Upper lobe of left lung (tissue), 6 donors: ENCODE measurements around the gene ATP6V1G2. TPM values are rescaled to one million over a fixed set of nuclear protein-coding genes. Genes with fewer than 3 reads are reported as not detected.

ENCODE experiments used
- ATAC-seq, 2 donors: fragments of 200-7000 bp; cut with Tn5 transposase; one replicate each; pipeline ENCODE4 v1.9.1; 2022; ENCODE audit warnings: mild to moderate bottlenecking in 2 of 2, moderate library complexity in 2 of 2; ENCODE audit not compliant: low FRiP score in 2 of 2
- DNase-seq, 2 donors: peaks; one replicate each; pipeline ENCODE4 v3.0.0-alpha.2; 2019 to 2020
- H3K27ac ChIP-seq, 4 donors: fragments of 200-600 bp; sonication (generic); one replicate each; pipeline ENCODE4 v1.5.1; 2016 to 2019
- H3K27me3 ChIP-seq, 4 donors: fragments of 200-600 bp; sonication (generic); one replicate each; pipeline ENCODE4 v1.5.1; 2017 to 2019
- H3K36me3 ChIP-seq, 4 donors: fragments of 200-600 bp; sonication (generic); one replicate each; pipeline ENCODE4 v1.5.1; 2016 to 2019
- H3K4me1 ChIP-seq, 4 donors: fragments of 200-600 bp; sonication (generic); one replicate each; pipeline ENCODE4 v1.5.1; 2018 to 2019
- H3K4me3 ChIP-seq, 4 donors: fragments of 200-600 bp; sonication (generic); one replicate each; pipeline ENCODE4 v1.5.1; 2017 to 2019; ENCODE audit warnings: mild to moderate bottlenecking in 2 of 4, moderate library complexity in 1 of 4
- H3K9me3 ChIP-seq, 4 donors: fragments of 200-600 bp; sonication (generic); one replicate each; pipeline ENCODE4 v1.5.1; 2018 to 2019
- CTCF ChIP-seq, 6 experiments: fragments of 450-650 bp in 4 of 6; fragments of 200-600 bp in 2 of 6; sonication (generic) in 2 of 6; IDR thresholded peaks; one replicate each; pipeline ENCODE4 v1.5.1; 2016 to 2019; ENCODE audit warnings: antibody characterized with exemption in 6 of 6
- EP300 ChIP-seq, 4 donors: sonication (generic); formaldehyde crosslinking; IDR thresholded peaks; one replicate each; pipeline ENCODE4 v1.5.1; 2017; ENCODE audit warnings: antibody characterized with exemption in 4 of 4, control low read depth in 2 of 4
- POLR2A ChIP-seq, 4 donors: fragments of 450-650 bp; IDR thresholded peaks; one replicate each; pipeline ENCODE4 v1.5.1; 2016 to 2017; ENCODE audit warnings: antibody characterized with exemption in 4 of 4, mild to moderate bottlenecking in 2 of 4
- POLR2AphosphoS5 ChIP-seq, 2 donors: sonication (generic); formaldehyde crosslinking; IDR thresholded peaks; one replicate each; pipeline ENCODE4 v1.5.1; 2017; ENCODE audit warnings: antibody characterized with exemption in 2 of 2
- WGBS, 2 donors: methylation state at CpG; one replicate each; pipeline ENCODE4 v1.1.5; 2017 to 2018; 5-methylcytosine and 5-hydroxymethylcytosine counted together
- total RNA-seq, 6 donors: library from RNA; depleted of rRNA in 4 of 6; stranded (reverse); fragments of >200 nt in 4 of 6; gene quantifications; one replicate each; pipeline versions ENCODE4 v1.1.0 to v1.2.1, GENCODE V29; 2016 to 2021
- donor health status: DM: no; HTN: no; CAD: no; lungs with moderate emphysema.
- donor health status: DM: no; HTN: yes; CAD: no; lungs with severe emphysema.

Gene ATP6V1G2
- total RNA-seq, 6 donors from 2014 or later, result 0.55 to 2.0 (median 1.1) TPM

GRCh38 chr6:31575952-31576685 is 29.7 kb upstream of the ATP6V1G2 start:
- 65 to 69% methylated on average over 8 of the region's 8 CpGs for WGBS, 2 donors

GRCh38 chr6:31575335-31575901 is 29.0 kb upstream of the ATP6V1G2 start, which contains the start of gene TNF:
TSS of gene TNF (plus strand) at chr6:31575565. CDS start at chr6:31575742, 177 bp downstream.
- H3K9me3 ChIP-seq, result no peaks in the 10 kb centered on the region
- peaks cover under 1 to 7% (median 2%) of the 10 kb centered on the region in 4 donors for H3K4me1 ChIP-seq
- H3K4me3 ChIP-seq, result peak within 1 kb of the TSS in 3 of 4 donors; percentile 35 to 53 (median 43)
- 47 to 57% methylated on average over 13 to 19 of the region's 19 CpGs for WGBS, 2 donors
- peak in 1 of 2 donors; percentile 85 for ATAC-seq
- no peaks in the 10 kb centered on the region for H3K27me3 ChIP-seq
- peak within 1 kb of the TSS in 3 of 4 donors; percentile 40 to 81 (median 73) for H3K27ac ChIP-seq
- peak in 1 of 2 donors; percentile 62 for DNase-seq
- H3K36me3 ChIP-seq, result no peaks in the 10 kb centered on the region
- TF ChIP-seq POLR2AphosphoS5 (IDR thresholded peaks at IDR 0.05) (peak; percentile 34 to 73), EP300 (IDR thresholded peaks at IDR 0.05) (no peak), POLR2A (IDR thresholded peaks at IDR 0.05) (peak in 1 of 4 donors; percentile 72), CTCF (IDR thresholded peaks at IDR 0.05) (no peak)

More at GRCh38 chr6:31575952-31576685, 29.7 kb upstream of the ATP6V1G2 start:
- Histone ChIP-seq H3K4me3 (peak overlapping the region in 3 of 4 donors; percentile 35 to 53 (median 43)), H3K4me1 (peaks cover 3 to 7% (median 5%) of the 10 kb centered on the region in 4 donors), H3K27me3 (no peaks in the 10 kb centered on the region), H3K27ac (peak overlapping the region in 3 of 4 donors; percentile 40 to 81 (median 73)), H3K36me3 (no peaks in the 10 kb centered on the region), H3K9me3 (no peaks in the 10 kb centered on the region)
- no peak for ATAC-seq
- no peak for DNase-seq
- TF ChIP-seq CTCF (IDR thresholded peaks at IDR 0.05), result no peak
- TF ChIP-seq POLR2AphosphoS5 (IDR thresholded peaks at IDR 0.05), result no peak
- no peak for TF ChIP-seq EP300 (IDR thresholded peaks at IDR 0.05)
- TF ChIP-seq POLR2A (IDR thresholded peaks at IDR 0.05), result no peak

GRCh38 chr6:31574106-31575061 is 28.0 kb upstream of the ATP6V1G2 start:
- Histone ChIP-seq H3K36me3 (no peaks in the 10 kb centered on the region), H3K27me3 (no peaks in the 10 kb centered on the region), H3K4me3 (no peak overlapping the region), H3K9me3 (no peaks in the 10 kb centered on the region), H3K27ac (peak overlapping the region in 2 of 4 donors; percentile 8 to 81), H3K4me1 (peaks cover 0 to 7% (median 0%) of the 10 kb centered on the region in 4 donors)
- WGBS, 2 donors, result 83 to 87% methylated on average over 14 of the region's 14 CpGs
- TF ChIP-seq EP300 (IDR thresholded peaks at IDR 0.05) (no peak), POLR2AphosphoS5 (IDR thresholded peaks at IDR 0.05) (no peak), CTCF (IDR thresholded peaks at IDR 0.05) (no peak), POLR2A (IDR thresholded peaks at IDR 0.05) (no peak)
- ATAC-seq, result no peak
- DNase-seq, result no peak

GRCh38 chr6:31573239-31574105 is 27.1 kb upstream of the ATP6V1G2 start:
- no peaks in the 10 kb centered on the region for H3K9me3 ChIP-seq
- H3K27ac ChIP-seq, result peak overlapping the region in 1 of 4 donors; percentile 6
- DNase-seq (no peak), ATAC-seq (no peak)
- no peaks in the 10 kb centered on the region for H3K27me3 ChIP-seq
- TF ChIP-seq POLR2AphosphoS5 (IDR thresholded peaks at IDR 0.05) (no peak), CTCF (IDR thresholded peaks at IDR 0.05) (no peak), POLR2A (IDR thresholded peaks at IDR 0.05) (no peak)
- 88 to 94% methylated on average over 9 of the region's 9 CpGs for WGBS, 2 donors
- H3K4me1 ChIP-seq, result peaks cover 0 to 7% (median 0%) of the 10 kb centered on the region in 4 donors
- no peak overlapping the region for H3K4me3 ChIP-seq
- no peaks in the 10 kb centered on the region for H3K36me3 ChIP-seq
